GM12801 (cell line): ENCODE results near the gene KRT4.

Source experiments
- TF ChIP-seq, protein P1 (sequence below): IDR thresholded peaks from one replicate; pipeline ENCODE4 v1.5.1; 2011; ENCODE audit warnings: control low read depth; ENCODE audit not compliant: insufficient read length; ENCODE audit errors: extremely low read depth

The KRT4 gene

DNA sequence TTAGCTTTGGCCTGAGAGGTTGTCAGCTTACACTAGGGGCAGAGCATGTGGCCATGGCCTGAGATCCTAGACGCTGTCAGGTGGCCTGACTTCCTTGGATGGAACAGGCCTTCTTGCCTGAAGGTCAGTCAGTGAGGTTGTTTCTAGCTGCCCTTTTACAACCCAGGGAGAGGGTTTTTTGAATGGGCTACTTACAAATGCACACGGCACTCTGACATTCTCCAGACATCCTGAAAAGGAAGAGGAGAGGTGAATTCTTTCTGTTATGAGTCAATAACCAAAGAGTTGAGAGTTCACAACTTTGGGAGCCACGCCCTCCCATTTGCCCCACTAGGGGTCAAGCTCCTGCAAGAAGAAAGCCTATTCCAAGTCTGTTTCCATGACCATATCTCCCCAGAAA is 44.6 kb downstream of the KRT4 start:
- TF ChIP-seq, protein P1, sequence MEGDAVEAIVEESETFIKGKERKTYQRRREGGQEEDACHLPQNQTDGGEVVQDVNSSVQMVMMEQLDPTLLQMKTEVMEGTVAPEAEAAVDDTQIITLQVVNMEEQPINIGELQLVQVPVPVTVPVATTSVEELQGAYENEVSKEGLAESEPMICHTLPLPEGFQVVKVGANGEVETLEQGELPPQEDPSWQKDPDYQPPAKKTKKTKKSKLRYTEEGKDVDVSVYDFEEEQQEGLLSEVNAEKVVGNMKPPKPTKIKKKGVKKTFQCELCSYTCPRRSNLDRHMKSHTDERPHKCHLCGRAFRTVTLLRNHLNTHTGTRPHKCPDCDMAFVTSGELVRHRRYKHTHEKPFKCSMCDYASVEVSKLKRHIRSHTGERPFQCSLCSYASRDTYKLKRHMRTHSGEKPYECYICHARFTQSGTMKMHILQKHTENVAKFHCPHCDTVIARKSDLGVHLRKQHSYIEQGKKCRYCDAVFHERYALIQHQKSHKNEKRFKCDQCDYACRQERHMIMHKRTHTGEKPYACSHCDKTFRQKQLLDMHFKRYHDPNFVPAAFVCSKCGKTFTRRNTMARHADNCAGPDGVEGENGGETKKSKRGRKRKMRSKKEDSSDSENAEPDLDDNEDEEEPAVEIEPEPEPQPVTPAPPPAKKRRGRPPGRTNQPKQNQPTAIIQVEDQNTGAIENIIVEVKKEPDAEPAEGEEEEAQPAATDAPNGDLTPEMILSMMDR = no peak

- TF ChIP-seq, protein P1 = no peak
These were observed 45.3 kb downstream of the KRT4 start for GRCh38 chr12:52768479-52769200.

GRCh38 chr12:52767427-52767826 is 46.5 kb downstream of the KRT4 start:
- TF ChIP-seq, protein P1 = no peak

GRCh38 chr12:52767020-52767379 is 46.9 kb downstream of the KRT4 start:
- TF ChIP-seq, protein P1 = no peak

- TF ChIP-seq, protein P1 = no peak
These were observed 47.4 kb downstream of the KRT4 start for GRCh38 chr12:52766351-52767019.

- TF ChIP-seq, protein P1 = no peak
These were observed 48.2 kb downstream of the KRT4 start for GRCh38 chr12:52765702-52766101.

DNA sequence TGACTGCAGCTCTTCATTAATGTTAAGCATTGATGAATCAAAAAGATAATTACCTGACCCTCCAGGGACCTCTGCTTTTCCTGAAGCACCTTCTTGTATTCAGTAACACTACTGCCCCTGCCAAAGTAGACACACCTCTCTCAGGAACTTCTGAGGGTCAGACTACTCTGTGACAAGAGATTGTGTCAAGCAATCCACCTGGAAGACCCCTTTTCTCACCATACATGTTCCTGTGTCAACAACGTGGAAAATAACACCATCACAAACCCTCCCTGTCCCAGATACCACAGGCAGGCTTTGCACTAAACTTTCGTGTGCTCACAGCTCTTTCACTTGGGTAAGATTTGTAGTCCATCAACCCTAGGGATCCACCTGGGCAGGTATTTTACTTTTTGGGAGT is 49.9 kb downstream of the KRT4 start:
- TF ChIP-seq, protein P1 = no peak
